H1 (cell line): Measurements from ENCODE around the gene NFIC. TPM values are rescaled to one million over a fixed set of nuclear protein-coding genes. Genes with fewer than 3 reads are reported as not detected.

Source experiments
- ATF2 ChIP-seq: IDR thresholded peaks from 2 replicates; pipeline ENCODE4 v1.6.1; 2012; ENCODE audit warnings: low read length, inconsistent platforms
- BRCA1 ChIP-seq: IDR thresholded peaks from 2 replicates; pipeline ENCODE4 v1.6.1; 2012; ENCODE audit warnings: low read depth, low read length, improper control_type of control experiment
- EZH2 ChIP-seq: fragments of 200-600 bp; sonication (generic); IDR thresholded peaks from 2 replicates; pipeline ENCODE4 v1.7.1; 2012; ENCODE audit warnings: low read depth, mild to moderate bottlenecking, moderate library complexity, low read length, inconsistent platforms; ENCODE audit not compliant: severe bottlenecking
- JUN ChIP-seq: IDR thresholded peaks from 2 replicates; pipeline ENCODE4 v1.6.1; 2011; ENCODE audit warnings: low read depth, mild to moderate bottlenecking, improper control_type of control experiment, low read length
- KDM1A ChIP-seq: fragments of 200-600, 300-600 bp; sonication (generic); IDR thresholded peaks from 2 replicates; pipeline ENCODE4 v1.7.1; 2016; ENCODE audit warnings: mild to moderate bottlenecking, low read length, borderline replicate concordance
- YY1 ChIP-seq: IDR thresholded peaks from 2 replicates; pipeline ENCODE4 v1.6.1; 2011; ENCODE audit warnings: low read depth, mild to moderate bottlenecking, low read length
- polyA plus RNA-seq, 7 experiments: library from polyadenylated mRNA; depleted of rRNA in 3 of 7; stranded (reverse) in 5 of 7; unstranded in 2 of 7; fragments of >200 nt in 5 of 7; fragments of 200-250 nt in 2 of 7; gene quantifications; 1 replicate in 5 of 7; 2 replicates in 1 of 7; 4 replicates in 1 of 7; pipeline versions ENCODE4 v1.2.1 to v1.2.3, GENCODE V29; 2011 to 2013; ENCODE audit warnings: missing spikeins in 2 of 7, mixed read lengths in 2 of 7
- total RNA-seq: library from RNA; stranded (reverse); fragmentation: NEBNext Ultra II Directional; extraction: Animal tissue kit (Norgen Biotek cat#: 25700); gene quantifications from 2 replicates; pipeline ENCODE4 v1.2.1, GENCODE V29; 2021

Gene NFIC
- total and polyA plus RNA-seq, 2 of the 8 experiments (the other 6 are each of a cell fraction or from before 2014, with no cell fraction given): 0.56 to 3.2 TPM

GRCh38 chr19:3378352-3379150, 12.2 kb downstream of the NFIC start (continued):
- TF ChIP-seq EZH2 (no peak), KDM1A (no peak), JUN (no peak), ATF2 (no peak), YY1 (no peak), BRCA1 (no peak)
